Activated CD4-positive, CD25-positive, alpha-beta regulatory T cell treated with anti-CD3 and anti-CD28 coated beads, Interleukin-2, amount 50 U/mL, for 16 hours (primary cell): ENCODE data around the gene TSKU.
"Not testable (repeated sequence)": the region's sequence is repeated elsewhere in the genome, so short reads cannot be mapped to it uniquely, and the experiment has no call there.

Experiments
- DNase-seq: peaks from one replicate; pipeline ENCODE4 v3.0.0-alpha.2; 2020; ENCODE audit warnings: low read depth, low spot score

The TSKU gene

GRCh38 chr11:76787911-76788596 is 4.9 kb downstream of the TSKU start:
- DNase-seq, result no peak

GRCh38 chr11:76788661-76789442 is 5.7 kb downstream of the TSKU start:
- DNase-seq, result no peak

GRCh38 chr11:76789443-76789719 is 6.2 kb downstream of the TSKU start:
- no peak for DNase-seq

- no peak for DNase-seq
These were observed 7.1 kb downstream of the TSKU start for GRCh38 chr11:76790251-76790650.

GRCh38 chr11:76791002-76791770 is 8.0 kb downstream of the TSKU start:
- not testable (repeated sequence) for DNase-seq

GRCh38 chr11:76791861-76792260 is 8.7 kb downstream of the TSKU start:
- no peak for DNase-seq

GRCh38 chr11:76792505-76793264 is 9.5 kb downstream of the TSKU start:
- no peak for DNase-seq

GRCh38 chr11:76793391-76794291 is 10.5 kb downstream of the TSKU start:
- DNase-seq, result no peak

- no peak for DNase-seq
These were observed 11.5 kb downstream of the TSKU start for GRCh38 chr11:76794371-76795289.

GRCh38 chr11:76795290-76795935 is 12.3 kb downstream of the TSKU start:
- no peak for DNase-seq

- no peak for DNase-seq
These were observed 12.8 kb downstream of the TSKU start for GRCh38 chr11:76795936-76796441.

GRCh38 chr11:76796511-76797198 is 13.5 kb downstream of the TSKU start:
- no peak for DNase-seq

GRCh38 chr11:76797341-76798201 is 14.4 kb downstream of the TSKU start:
- no peak for DNase-seq

- no peak for DNase-seq
These were observed 15.0 kb downstream of the TSKU start for GRCh38 chr11:76798202-76798581.

GRCh38 chr11:76798671-76799065 is 15.5 kb downstream of the TSKU start:
- no peak for DNase-seq

GRCh38 chr11:76799066-76799804 is 16.1 kb downstream of the TSKU start:
- peak; percentile 28 for DNase-seq
